ENCODE measurements around the gene AGL. TPM values are rescaled to one million over a fixed set of nuclear protein-coding genes. Genes with fewer than 3 reads are reported as not detected.
"Not testable (repeated sequence)": the region's sequence is repeated elsewhere in the genome, so short reads cannot be mapped to it uniquely, and the experiment has no call there.

Gene AGL
- total RNA-seq, 2 experiments from 2014 or later, result 8.6 to 9.6 TPM

DNA sequence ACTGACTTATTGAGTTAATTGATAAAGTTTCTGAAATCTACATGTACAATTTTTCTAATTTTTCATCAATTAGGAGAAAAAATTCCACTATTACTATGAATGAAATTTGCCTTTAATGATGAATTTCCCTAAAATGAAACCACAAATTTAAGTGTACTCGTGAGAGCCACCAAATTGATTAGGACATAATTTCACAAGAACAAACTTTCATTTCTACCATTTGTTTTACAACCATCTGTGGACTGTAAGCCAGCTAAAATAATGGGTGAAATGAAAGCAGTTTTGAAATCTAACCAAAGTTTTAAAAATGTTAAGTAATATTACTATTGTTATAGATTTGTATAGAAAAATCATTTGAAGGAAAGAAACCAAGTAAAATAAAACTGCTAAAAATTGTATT lies 41.8 kb downstream of the AGL start:
- ChIA-PET POLR2A (interaction anchor here (0.8 to 0.9 kb wide), 2 partner anchors 23 to 31 kb away, joined by 3 read pairs; no protein-coding TSS in a partner anchor), CTCF (no interaction called here)
- DNase-seq (no peak), ATAC-seq (ENCODE audit: poor library complexity) (no peak)
- no peaks in the 10 kb centered on the region for H3K4me1 ChIP-seq (ENCODE audit: insufficient read depth, low read length)
- H3K27me3 ChIP-seq (ENCODE audit: control insufficient read depth in 1 of 2, insufficient read depth in 2 of 2, low read length in 2 of 2), result no peaks in the 10 kb centered on the region
- no peak overlapping the region for H3K4me3 ChIP-seq (ENCODE audit: low read length)
- no peak overlapping the region for H3K4me3 Mint-ChIP-seq
- no peaks in the 10 kb centered on the region for H3K4me1 Mint-ChIP-seq (ENCODE audit: low read depth)
- no peaks in the 10 kb centered on the region for H3K27me3 Mint-ChIP-seq
- no peaks in the 10 kb centered on the region for H3K9me3 ChIP-seq (ENCODE audit: control insufficient read depth in 1 of 2, insufficient read depth in 1 of 2, low read length in 2 of 2)
- intact Hi-C loops (cut with DNase I, micrococcal nuclease), result no loop called here
- no peak overlapping the region for H3K27ac Mint-ChIP-seq
- H3K9me3 Mint-ChIP-seq, result no peaks in the 10 kb centered on the region
- TF ChIP-seq, protein P1, sequence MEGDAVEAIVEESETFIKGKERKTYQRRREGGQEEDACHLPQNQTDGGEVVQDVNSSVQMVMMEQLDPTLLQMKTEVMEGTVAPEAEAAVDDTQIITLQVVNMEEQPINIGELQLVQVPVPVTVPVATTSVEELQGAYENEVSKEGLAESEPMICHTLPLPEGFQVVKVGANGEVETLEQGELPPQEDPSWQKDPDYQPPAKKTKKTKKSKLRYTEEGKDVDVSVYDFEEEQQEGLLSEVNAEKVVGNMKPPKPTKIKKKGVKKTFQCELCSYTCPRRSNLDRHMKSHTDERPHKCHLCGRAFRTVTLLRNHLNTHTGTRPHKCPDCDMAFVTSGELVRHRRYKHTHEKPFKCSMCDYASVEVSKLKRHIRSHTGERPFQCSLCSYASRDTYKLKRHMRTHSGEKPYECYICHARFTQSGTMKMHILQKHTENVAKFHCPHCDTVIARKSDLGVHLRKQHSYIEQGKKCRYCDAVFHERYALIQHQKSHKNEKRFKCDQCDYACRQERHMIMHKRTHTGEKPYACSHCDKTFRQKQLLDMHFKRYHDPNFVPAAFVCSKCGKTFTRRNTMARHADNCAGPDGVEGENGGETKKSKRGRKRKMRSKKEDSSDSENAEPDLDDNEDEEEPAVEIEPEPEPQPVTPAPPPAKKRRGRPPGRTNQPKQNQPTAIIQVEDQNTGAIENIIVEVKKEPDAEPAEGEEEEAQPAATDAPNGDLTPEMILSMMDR (IDR thresholded peaks at IDR 0.05), result no peak
- H3K27ac ChIP-seq (ENCODE audit: low read depth in 1 of 2, low read length in 2 of 2), result no peak overlapping the region
- H3K36me3 Mint-ChIP-seq (ENCODE audit: low read depth), result peaks cover 83% of the 10 kb centered on the region
- peaks cover 40% of the 10 kb centered on the region for H3K36me3 ChIP-seq (ENCODE audit: insufficient read depth, low read length)

DNA sequence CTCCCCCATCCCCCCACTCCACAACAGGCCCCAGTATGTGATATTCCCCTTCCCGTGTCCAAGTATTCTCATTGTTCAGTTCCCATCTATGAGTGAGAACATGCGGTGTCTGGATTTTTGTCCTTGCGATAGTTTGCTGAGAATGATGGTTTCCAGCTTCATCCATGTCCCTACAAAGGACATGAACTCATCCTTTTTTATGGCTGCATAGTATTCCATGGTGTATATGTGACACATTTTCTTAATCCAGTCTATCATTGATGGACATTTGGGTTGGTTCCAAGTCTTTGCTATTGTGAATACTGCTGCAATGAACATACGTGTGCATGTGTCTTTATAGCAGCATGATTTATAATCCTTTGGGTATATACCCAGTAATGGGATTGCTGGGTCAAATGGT lies 53.1 kb downstream of the AGL start:
- H3K27me3 Mint-ChIP-seq; H3K9me3 ChIP-seq (ENCODE audit: control insufficient read depth in 1 of 2, insufficient read depth in 1 of 2, low read length in 2 of 2); CTCF ChIA-PET; H3K4me1 Mint-ChIP-seq (ENCODE audit: low read depth); ATAC-seq (ENCODE audit: poor library complexity); POLR2A ChIA-PET; H3K4me1 ChIP-seq (ENCODE audit: insufficient read depth, low read length); H3K27ac Mint-ChIP-seq; H3K9me3 Mint-ChIP-seq; H3K27ac ChIP-seq (ENCODE audit: low read depth in 1 of 2, low read length in 2 of 2); H3K4me3 ChIP-seq (ENCODE audit: low read length); DNase-seq; intact Hi-C loops (cut with DNase I, micrococcal nuclease); H3K4me3 Mint-ChIP-seq; H3K27me3 ChIP-seq (ENCODE audit: control insufficient read depth in 1 of 2, insufficient read depth in 2 of 2, low read length in 2 of 2): not testable (repeated sequence)
- peaks cover 80% of the 10 kb centered on the region for H3K36me3 Mint-ChIP-seq (ENCODE audit: low read depth)
- H3K36me3 ChIP-seq (ENCODE audit: insufficient read depth, low read length), result peaks cover 30% of the 10 kb centered on the region

DNA sequence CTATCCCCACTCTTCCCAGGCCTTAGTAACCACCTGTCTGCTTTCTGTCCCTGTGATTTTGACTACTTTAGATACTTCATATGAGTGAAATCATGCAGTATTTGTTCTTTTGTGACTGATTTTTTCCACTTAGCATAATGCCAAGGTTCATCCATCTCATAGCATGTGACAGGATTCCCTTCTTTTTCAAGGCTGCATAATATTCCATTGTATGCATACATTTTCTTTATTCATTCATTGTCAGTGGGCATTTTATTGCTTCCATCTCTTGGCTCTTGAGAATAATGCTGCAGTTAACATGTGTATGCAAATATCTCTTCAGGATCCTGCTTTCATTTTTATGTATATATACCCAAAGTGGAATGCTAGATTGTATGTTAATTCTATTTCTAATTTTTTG lies 56.4 kb downstream of the AGL start:
- ChIA-PET POLR2A (no interaction called here), CTCF (no interaction called here)
- Histone ChIP-seq H3K36me3 (ENCODE audit: insufficient read depth, low read length) (peaks cover 35% of the 10 kb centered on the region), H3K27ac (ENCODE audit: low read depth in 1 of 2, low read length in 2 of 2) (no peak overlapping the region), H3K4me1 (ENCODE audit: insufficient read depth, low read length) (no peaks in the 10 kb centered on the region), H3K4me3 (ENCODE audit: low read length) (no peak overlapping the region), H3K9me3 (ENCODE audit: control insufficient read depth in 1 of 2, insufficient read depth in 1 of 2, low read length in 2 of 2) (no peaks in the 10 kb centered on the region), H3K27me3 (ENCODE audit: control insufficient read depth in 1 of 2, insufficient read depth in 2 of 2, low read length in 2 of 2) (no peaks in the 10 kb centered on the region)
- Mint-ChIP-seq H3K9me3 (no peaks in the 10 kb centered on the region), H3K27ac (no peak overlapping the region), H3K4me3 (no peak overlapping the region), H3K36me3 (ENCODE audit: low read depth) (peaks cover 86% of the 10 kb centered on the region), H3K4me1 (ENCODE audit: low read depth) (no peaks in the 10 kb centered on the region), H3K27me3 (no peaks in the 10 kb centered on the region)
- ATAC-seq (ENCODE audit: poor library complexity) (no peak), DNase-seq (no peak)
- intact Hi-C loops (cut with DNase I, micrococcal nuclease), result no loop called here
- TF ChIP-seq, protein P1 (IDR thresholded peaks at IDR 0.05), result no peak

DNA sequence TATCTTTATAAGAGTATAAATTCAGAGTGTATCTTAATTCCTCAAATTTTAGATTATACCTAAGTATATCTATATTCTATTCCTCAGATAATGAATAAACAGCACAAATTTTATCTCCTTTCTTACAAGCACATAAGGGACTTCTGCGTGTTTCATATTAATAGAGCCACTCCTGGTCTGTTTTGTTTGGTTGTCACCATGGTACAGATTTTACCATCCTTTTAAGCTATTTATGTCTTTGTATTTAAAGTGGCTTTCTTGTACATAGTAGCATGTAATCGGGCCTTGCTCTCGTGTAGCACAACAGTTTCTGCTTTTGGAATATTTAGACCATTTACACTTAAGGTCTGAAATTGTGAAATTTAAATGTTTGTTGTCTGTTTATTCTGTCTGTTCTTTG lies 67.1 kb downstream of the AGL start:
- DNase-seq (no peak), ATAC-seq (ENCODE audit: poor library complexity) (no peak)
- H3K36me3 Mint-ChIP-seq (ENCODE audit: low read depth), result peaks cover 83% of the 10 kb centered on the region
- H3K36me3 ChIP-seq (ENCODE audit: insufficient read depth, low read length), result peaks cover 31% of the 10 kb centered on the region
- H3K27me3 Mint-ChIP-seq, result no peaks in the 10 kb centered on the region
- POLR2A ChIA-PET, result no interaction called here
- no peaks in the 10 kb centered on the region for H3K4me1 ChIP-seq (ENCODE audit: insufficient read depth, low read length)
- TF ChIP-seq, protein P1 (IDR thresholded peaks at IDR 0.05), result no peak
- H3K4me3 Mint-ChIP-seq, result no peak overlapping the region
- no peaks in the 10 kb centered on the region for H3K9me3 Mint-ChIP-seq
- no peaks in the 10 kb centered on the region for H3K4me1 Mint-ChIP-seq (ENCODE audit: low read depth)
- CTCF ChIA-PET, result interaction anchor here (0.5 kb wide), 1 partner anchor 16 kb away, joined by 4 read pairs; no protein-coding TSS in a partner anchor
- no peaks in the 10 kb centered on the region for H3K27me3 ChIP-seq (ENCODE audit: control insufficient read depth in 1 of 2, insufficient read depth in 2 of 2, low read length in 2 of 2)
- H3K27ac ChIP-seq (ENCODE audit: low read depth in 1 of 2, low read length in 2 of 2), result no peak overlapping the region
- no peak overlapping the region for H3K4me3 ChIP-seq (ENCODE audit: low read length)
- H3K9me3 ChIP-seq (ENCODE audit: control insufficient read depth in 1 of 2, insufficient read depth in 1 of 2, low read length in 2 of 2), result no peaks in the 10 kb centered on the region
- H3K27ac Mint-ChIP-seq, result no peak overlapping the region
- intact Hi-C loops (cut with DNase I, micrococcal nuclease), result no loop called here
